Cardiac muscle cell (in vitro differentiated cells and primary cell): Measurements from ENCODE around the gene DLK2. TPM values are rescaled to one million over a fixed set of nuclear protein-coding genes. Genes with fewer than 3 reads are reported as not detected.

Experiments used
- DNase-seq, 2 donors: peaks; one replicate each; pipeline versions ENCODE4 v3.0.0 to v3.0.0-alpha.2; 2010 to 2017; ENCODE audit warnings: low read depth in 1 of 2, low spot score in 1 of 2
- H3K27ac ChIP-seq: fragments of 200-600 bp; sonication (generic); 2 replicates; pipeline ENCODE4 v1.5.1; 2016
- H3K27me3 ChIP-seq: fragments of 200-600 bp; sonication (generic); 2 replicates; pipeline ENCODE4 v1.6.0; 2016; ENCODE audit warnings: control low read depth
- H3K36me3 ChIP-seq: fragments of 200-600 bp; sonication (generic); 2 replicates; pipeline ENCODE4 v1.5.1; 2016; ENCODE audit warnings: control low read depth
- H3K4me1 ChIP-seq: fragments of 200-600 bp; sonication (generic); 2 replicates; pipeline ENCODE4 v1.8.1; 2017; ENCODE audit warnings: low read depth, mild to moderate bottlenecking, mixed run types
- H3K4me3 ChIP-seq: fragments of 200-600 bp; sonication (generic); 2 replicates; pipeline ENCODE4 v1.5.1; 2016; ENCODE audit warnings: mild to moderate bottlenecking
- H3K9me3 ChIP-seq: fragments of 200-600 bp; sonication (generic); 2 replicates; pipeline ENCODE4 v1.5.1; 2017; ENCODE audit warnings: low read depth, mild to moderate bottlenecking, control low read depth
- polyA plus RNA-seq: library from polyadenylated mRNA; unstranded; fragments of >200 nt; fragmentation: Nextera tagmentation; extraction: Ambion mirVana; gene quantifications from 2 replicates; pipeline ENCODE4 v1.2.1, GENCODE V29; 2016
- total RNA-seq: library from RNA; depleted of rRNA; stranded (reverse); fragments of >200 nt; gene quantifications from 2 replicates; pipeline ENCODE4 v1.2.3, GENCODE V29; 2016
- TF ChIP-seq, protein P1 (sequence below): IDR thresholded peaks from 2 replicates; pipeline ENCODE4 v1.5.1; 2012; ENCODE audit warnings: low read depth, mild to moderate bottlenecking, low read length

Gene DLK2
- total and polyA plus RNA-seq, 2 experiments from 2014 or later: 4.4 to 5.0 TPM

DNA sequence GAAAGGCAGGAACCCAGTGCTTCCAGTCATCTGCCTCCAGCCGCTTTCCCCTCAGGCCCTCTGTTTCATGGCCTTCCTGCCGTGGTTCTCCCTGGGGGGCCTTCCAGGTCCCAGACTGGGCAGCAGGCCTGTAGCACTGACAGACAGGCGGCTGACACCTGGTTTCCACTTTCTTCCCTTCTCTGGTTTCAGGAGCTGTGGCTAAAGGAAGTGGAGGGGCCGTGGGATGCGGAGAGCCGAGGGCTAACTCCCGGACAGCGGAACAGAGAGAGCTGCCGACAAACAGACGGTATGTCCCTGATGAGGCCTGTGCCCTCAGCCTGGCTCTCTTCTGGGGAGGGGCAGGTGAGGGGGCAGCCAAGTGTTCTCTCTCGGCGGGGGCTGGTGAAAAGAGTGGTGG lies 42.3 kb upstream of the DLK2 start:
- H3K27me3 ChIP-seq: no peaks in the 10 kb centered on the region
- TF ChIP-seq, protein P1, sequence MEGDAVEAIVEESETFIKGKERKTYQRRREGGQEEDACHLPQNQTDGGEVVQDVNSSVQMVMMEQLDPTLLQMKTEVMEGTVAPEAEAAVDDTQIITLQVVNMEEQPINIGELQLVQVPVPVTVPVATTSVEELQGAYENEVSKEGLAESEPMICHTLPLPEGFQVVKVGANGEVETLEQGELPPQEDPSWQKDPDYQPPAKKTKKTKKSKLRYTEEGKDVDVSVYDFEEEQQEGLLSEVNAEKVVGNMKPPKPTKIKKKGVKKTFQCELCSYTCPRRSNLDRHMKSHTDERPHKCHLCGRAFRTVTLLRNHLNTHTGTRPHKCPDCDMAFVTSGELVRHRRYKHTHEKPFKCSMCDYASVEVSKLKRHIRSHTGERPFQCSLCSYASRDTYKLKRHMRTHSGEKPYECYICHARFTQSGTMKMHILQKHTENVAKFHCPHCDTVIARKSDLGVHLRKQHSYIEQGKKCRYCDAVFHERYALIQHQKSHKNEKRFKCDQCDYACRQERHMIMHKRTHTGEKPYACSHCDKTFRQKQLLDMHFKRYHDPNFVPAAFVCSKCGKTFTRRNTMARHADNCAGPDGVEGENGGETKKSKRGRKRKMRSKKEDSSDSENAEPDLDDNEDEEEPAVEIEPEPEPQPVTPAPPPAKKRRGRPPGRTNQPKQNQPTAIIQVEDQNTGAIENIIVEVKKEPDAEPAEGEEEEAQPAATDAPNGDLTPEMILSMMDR: no peak
- H3K27ac ChIP-seq: peak overlapping the region; percentile 59
- DNase-seq: no peak
- H3K36me3 ChIP-seq: peaks cover 28% of the 10 kb centered on the region
- H3K9me3 ChIP-seq: no peaks in the 10 kb centered on the region
- H3K4me3 ChIP-seq: no peak overlapping the region
- H3K4me1 ChIP-seq: peaks cover 13% of the 10 kb centered on the region

- peaks cover 13% of the 10 kb centered on the region for H3K4me1 ChIP-seq
- DNase-seq: no peak
- H3K27ac ChIP-seq: peak overlapping the region; percentile 59
- no peaks in the 10 kb centered on the region for H3K9me3 ChIP-seq
- TF ChIP-seq, protein P1: no peak
- H3K36me3 ChIP-seq: peaks cover 23% of the 10 kb centered on the region
- H3K4me3 ChIP-seq: no peak overlapping the region
- no peaks in the 10 kb centered on the region for H3K27me3 ChIP-seq
These were observed 41.7 kb upstream of the DLK2 start for GRCh38 chr6:43497129-43497396.

DNA sequence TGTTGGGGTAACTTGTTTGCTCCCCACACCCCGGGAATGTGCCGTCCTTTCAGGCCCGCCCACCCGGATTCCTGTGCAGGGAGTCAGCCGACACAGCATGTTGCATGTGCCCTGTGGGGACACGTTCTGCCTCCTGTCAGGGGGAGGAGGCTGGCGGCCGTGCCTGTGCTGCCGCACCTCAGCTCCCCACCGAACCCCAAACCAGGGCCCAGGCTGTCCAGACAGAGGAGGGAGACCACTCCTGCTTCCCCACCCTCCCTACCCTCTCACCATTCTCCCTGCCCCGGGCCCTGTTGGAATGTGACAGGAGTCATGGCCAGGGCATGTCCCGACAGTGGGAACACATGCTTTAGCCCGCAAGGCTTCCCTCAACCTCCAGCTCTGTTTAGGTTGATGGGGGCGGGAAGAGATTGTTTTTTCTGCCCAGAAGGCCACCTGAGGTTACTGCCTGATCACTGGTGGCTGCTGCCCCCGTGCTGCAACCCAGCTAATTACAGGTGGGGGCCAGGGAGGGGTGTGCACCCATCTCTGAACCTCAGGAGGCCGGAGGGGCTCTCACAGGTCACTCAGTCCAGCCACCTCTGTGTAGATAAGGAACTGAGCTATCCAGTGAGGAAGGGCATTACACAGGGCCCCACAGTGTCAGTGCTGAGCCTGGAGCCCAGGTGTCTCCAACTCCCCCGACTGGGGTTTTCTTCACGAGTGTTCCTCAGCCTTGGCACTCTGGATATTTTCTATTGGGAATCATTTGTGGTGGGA lies 41.2 kb upstream of the DLK2 start:
- TF ChIP-seq, protein P1: peak; percentile 60
- Histone ChIP-seq H3K4me3 (no peak overlapping the region), H3K36me3 (peaks cover 22% of the 10 kb centered on the region), H3K9me3 (no peaks in the 10 kb centered on the region), H3K4me1 (peaks cover 13% of the 10 kb centered on the region), H3K27me3 (no peaks in the 10 kb centered on the region), H3K27ac (peak overlapping the region; percentile 59)
- DNase-seq: peak; percentile 46 to 65

GRCh38 chr6:43495409-43495941 lies 40.1 kb upstream of the DLK2 start:
- H3K4me1 ChIP-seq: peaks cover 13% of the 10 kb centered on the region

GRCh38 chr6:43494766-43495165 lies 39.4 kb upstream of the DLK2 start:
- H3K36me3 ChIP-seq: peaks cover 15% of the 10 kb centered on the region
- DNase-seq: no peak
- H3K4me3 ChIP-seq: no peak overlapping the region
- H3K27ac ChIP-seq: no peak overlapping the region
- peaks cover 13% of the 10 kb centered on the region for H3K4me1 ChIP-seq
- TF ChIP-seq, protein P1: no peak
- H3K9me3 ChIP-seq: no peaks in the 10 kb centered on the region
- H3K27me3 ChIP-seq: no peaks in the 10 kb centered on the region

More at GRCh38 chr6:43495409-43495941, 40.1 kb upstream of the DLK2 start:
- Histone ChIP-seq H3K4me3 (no peak overlapping the region), H3K36me3 (peaks cover 18% of the 10 kb centered on the region), H3K9me3 (no peaks in the 10 kb centered on the region), H3K27me3 (no peaks in the 10 kb centered on the region), H3K27ac (peak overlapping the region; percentile 59)
- no peak for DNase-seq
- TF ChIP-seq, protein P1: peak; percentile 20
